PFSK-1 (cell line): Measurements from ENCODE around the gene STAU1.
A peak's percentile ranks its signal among the peaks of the same experiment; 100 is the strongest.

ENCODE experiments used
- FOXP2 ChIP-seq: optimal IDR thresholded peaks from 2 replicates; pipeline ENCODE3; 2011; ENCODE audit warnings: borderline replicate concordance, control low read depth, inconsistent platforms; ENCODE audit not compliant: insufficient read depth; ENCODE audit errors: extremely low read length, extremely low read depth
- POLR2AphosphoS5 ChIP-seq: IDR thresholded peaks from 2 replicates; pipeline ENCODE4 v1.6.1; 2012; ENCODE audit warnings: low read depth, mild to moderate bottlenecking, control low read depth, low read length, moderate library complexity
- SIN3A ChIP-seq: IDR thresholded peaks from 2 replicates; pipeline ENCODE4 v1.6.1; 2012; ENCODE audit warnings: mild to moderate bottlenecking, low read length, moderate library complexity, borderline replicate concordance; ENCODE audit not compliant: insufficient read depth
- TAF1 ChIP-seq: IDR thresholded peaks from 2 replicates; pipeline ENCODE4 v1.6.1; 2012; ENCODE audit warnings: low read length, control low read depth, borderline replicate concordance; ENCODE audit not compliant: insufficient read depth
- TF ChIP-seq, protein P1 (sequence below), 2 experiments: IDR thresholded peaks; 2 replicates each; pipeline versions ENCODE4 v1.6.1 to v1.8.0; 2011 to 2012; ENCODE audit warnings: low read depth in 2 of 2, low read length in 2 of 2, control low read depth in 1 of 2, inconsistent platforms in 1 of 2, mild to moderate bottlenecking in 1 of 2, moderate library complexity in 1 of 2; ENCODE audit not compliant: insufficient read depth in 1 of 2

STAU1 gene

DNA sequence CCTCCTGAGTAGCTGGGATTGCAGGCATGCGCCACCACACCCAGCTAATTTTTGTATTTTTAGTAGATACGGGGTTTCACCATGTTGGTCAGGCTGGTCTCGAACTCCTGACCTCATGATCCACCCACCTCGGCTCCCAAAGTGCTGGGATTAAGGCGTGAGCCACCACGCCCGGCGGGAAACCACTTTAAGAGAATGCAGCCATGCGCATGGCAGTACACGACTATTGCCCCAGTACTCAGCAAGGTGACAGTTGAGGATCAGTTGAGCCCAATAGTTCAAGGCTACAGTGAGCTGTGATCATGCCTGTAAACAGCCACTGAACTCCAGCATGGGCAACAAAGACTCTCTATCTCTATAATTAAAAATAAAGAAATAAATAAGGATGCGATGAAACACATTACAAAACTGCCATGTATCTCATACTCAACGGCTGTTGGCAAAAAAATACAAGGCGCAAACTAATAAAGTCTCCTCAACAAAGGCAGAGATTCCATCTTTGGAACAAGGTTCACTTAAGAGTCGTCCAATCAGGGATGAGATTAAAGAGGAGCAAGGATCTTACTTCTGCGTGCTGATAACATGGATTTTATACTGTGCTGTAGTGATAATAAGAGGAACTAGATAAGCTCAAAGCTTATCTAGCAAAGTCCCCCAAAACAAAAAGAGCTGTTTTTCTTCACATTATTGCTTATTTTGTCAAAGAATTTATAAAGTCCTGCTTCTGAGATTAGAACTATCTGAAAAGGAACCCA lies 51.1 kb downstream of the STAU1 start:
- TF ChIP-seq SIN3A, result no peak
- TF ChIP-seq, protein P1, sequence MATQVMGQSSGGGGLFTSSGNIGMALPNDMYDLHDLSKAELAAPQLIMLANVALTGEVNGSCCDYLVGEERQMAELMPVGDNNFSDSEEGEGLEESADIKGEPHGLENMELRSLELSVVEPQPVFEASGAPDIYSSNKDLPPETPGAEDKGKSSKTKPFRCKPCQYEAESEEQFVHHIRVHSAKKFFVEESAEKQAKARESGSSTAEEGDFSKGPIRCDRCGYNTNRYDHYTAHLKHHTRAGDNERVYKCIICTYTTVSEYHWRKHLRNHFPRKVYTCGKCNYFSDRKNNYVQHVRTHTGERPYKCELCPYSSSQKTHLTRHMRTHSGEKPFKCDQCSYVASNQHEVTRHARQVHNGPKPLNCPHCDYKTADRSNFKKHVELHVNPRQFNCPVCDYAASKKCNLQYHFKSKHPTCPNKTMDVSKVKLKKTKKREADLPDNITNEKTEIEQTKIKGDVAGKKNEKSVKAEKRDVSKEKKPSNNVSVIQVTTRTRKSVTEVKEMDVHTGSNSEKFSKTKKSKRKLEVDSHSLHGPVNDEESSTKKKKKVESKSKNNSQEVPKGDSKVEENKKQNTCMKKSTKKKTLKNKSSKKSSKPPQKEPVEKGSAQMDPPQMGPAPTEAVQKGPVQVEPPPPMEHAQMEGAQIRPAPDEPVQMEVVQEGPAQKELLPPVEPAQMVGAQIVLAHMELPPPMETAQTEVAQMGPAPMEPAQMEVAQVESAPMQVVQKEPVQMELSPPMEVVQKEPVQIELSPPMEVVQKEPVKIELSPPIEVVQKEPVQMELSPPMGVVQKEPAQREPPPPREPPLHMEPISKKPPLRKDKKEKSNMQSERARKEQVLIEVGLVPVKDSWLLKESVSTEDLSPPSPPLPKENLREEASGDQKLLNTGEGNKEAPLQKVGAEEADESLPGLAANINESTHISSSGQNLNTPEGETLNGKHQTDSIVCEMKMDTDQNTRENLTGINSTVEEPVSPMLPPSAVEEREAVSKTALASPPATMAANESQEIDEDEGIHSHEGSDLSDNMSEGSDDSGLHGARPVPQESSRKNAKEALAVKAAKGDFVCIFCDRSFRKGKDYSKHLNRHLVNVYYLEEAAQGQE (IDR thresholded peaks at IDR 0.05; ENCODE audit: insufficient read depth in 1 of 2, low read depth in 2 of 2, low read length in 2 of 2), result no peak
- no peak for TF ChIP-seq TAF1
- no peak for TF ChIP-seq POLR2AphosphoS5
- no peak for TF ChIP-seq FOXP2

GRCh38 chr20:49134797-49135196 lies 53.3 kb downstream of the STAU1 start:
- TF ChIP-seq, protein P1 (IDR thresholded peaks at IDR 0.05; ENCODE audit: insufficient read depth in 1 of 2, low read depth in 2 of 2, low read length in 2 of 2), result peak in 1 of 2 experiments; percentile 67; a peak in 1 of 4 replicates

DNA sequence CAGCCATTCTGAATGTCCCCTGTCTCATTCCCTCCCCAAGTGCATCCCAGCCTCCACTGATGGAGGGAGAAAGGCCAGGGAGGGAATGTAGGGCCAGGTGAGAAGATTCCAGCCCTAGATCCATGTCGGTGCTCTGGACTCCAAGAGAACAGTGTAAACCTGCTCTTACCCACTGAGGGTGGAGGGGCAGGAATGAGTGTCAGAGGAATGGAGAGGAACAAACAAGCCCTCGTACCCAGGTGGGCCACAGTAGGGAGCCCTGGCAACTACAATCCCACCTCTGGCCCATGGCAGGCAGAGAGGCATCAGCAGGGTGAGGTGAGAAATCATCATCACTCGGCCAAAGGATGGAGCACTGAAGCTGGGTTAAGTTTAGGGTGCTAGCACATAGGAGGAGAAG lies 54.6 kb downstream of the STAU1 start:
- TF ChIP-seq TAF1 (no peak), POLR2AphosphoS5 (no peak), FOXP2 (no peak), SIN3A (no peak)
- TF ChIP-seq, protein P1 (IDR thresholded peaks at IDR 0.05; ENCODE audit: insufficient read depth in 1 of 2, low read depth in 2 of 2, low read length in 2 of 2), result no peak

DNA sequence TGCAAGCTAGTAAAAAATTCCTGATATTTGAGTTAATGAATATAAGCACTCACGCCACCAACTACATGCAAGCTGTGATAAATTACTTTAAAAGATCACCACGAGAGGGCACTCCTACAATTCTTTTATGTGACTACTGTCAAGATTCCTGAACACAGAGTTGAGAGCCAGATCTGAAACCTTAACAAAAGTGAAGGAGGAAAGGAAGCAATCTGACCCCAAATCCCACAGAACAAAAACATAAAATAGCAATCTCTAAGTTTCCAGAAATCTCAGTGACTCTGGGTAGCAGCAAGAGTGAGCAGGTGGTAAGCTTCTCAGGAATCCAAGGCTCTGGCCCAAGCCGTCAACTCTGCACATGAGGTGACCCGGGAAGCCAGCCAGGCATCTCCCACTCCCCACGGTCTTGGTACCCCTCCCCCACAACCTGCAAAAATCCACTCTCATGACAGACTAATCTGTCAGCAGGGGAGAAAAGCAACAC lies 55.1 kb downstream of the STAU1 start:
- TF ChIP-seq, protein P1 (IDR thresholded peaks at IDR 0.05; ENCODE audit: insufficient read depth in 1 of 2, low read depth in 2 of 2, low read length in 2 of 2), result no peak

GRCh38 chr20:49123982-49124381 lies 64.2 kb downstream of the STAU1 start:
- TF ChIP-seq, protein P1 (IDR thresholded peaks at IDR 0.05; ENCODE audit: insufficient read depth in 1 of 2, low read depth in 2 of 2, low read length in 2 of 2), result no peak
- no peak for TF ChIP-seq SIN3A
- TF ChIP-seq POLR2AphosphoS5, result no peak
- TF ChIP-seq FOXP2, result no peak
- TF ChIP-seq TAF1, result no peak
